Memory B cell (primary cell): ENCODE data around the gene MAMDC2.
"Not testable (repeated sequence)": the region's sequence is repeated elsewhere in the genome, so short reads cannot be mapped to it uniquely, and the experiment has no call there.

ENCODE experiments used
- ATAC-seq: fragments of 150-1000 bp; cut with Tn5 transposase; 2 replicates; pipeline ENCODE4 v1.10.0; 2021; ENCODE audit warnings: low read depth, mild to moderate bottlenecking, moderate library complexity
- DNase-seq, 2 donors: peaks; one replicate each; pipeline ENCODE4 v3.0.0; 2022; ENCODE audit warnings: low spot score in 2 of 2
- H3K27ac Mint-ChIP-seq: one replicate; pipeline ENCODE4 v1.8.0; 2022; ENCODE audit warnings: mild to moderate bottlenecking, moderate library complexity, mixed read lengths
- H3K27me3 Mint-ChIP-seq: one replicate; pipeline ENCODE4 v1.8.0; 2022; ENCODE audit warnings: mixed read lengths
- H3K36me3 Mint-ChIP-seq: one replicate; pipeline ENCODE4 v1.8.0; 2022; ENCODE audit warnings: mild to moderate bottlenecking, mixed read lengths
- H3K4me1 Mint-ChIP-seq: one replicate; pipeline ENCODE4 v1.8.0; 2022; ENCODE audit warnings: mixed read lengths
- H3K4me3 Mint-ChIP-seq: one replicate; pipeline ENCODE4 v1.8.0; 2022; ENCODE audit warnings: mild to moderate bottlenecking, moderate library complexity, mixed read lengths
- H3K9me3 Mint-ChIP-seq: one replicate; pipeline ENCODE4 v1.8.0; 2022; ENCODE audit warnings: mixed read lengths

The MAMDC2 gene

DNA sequence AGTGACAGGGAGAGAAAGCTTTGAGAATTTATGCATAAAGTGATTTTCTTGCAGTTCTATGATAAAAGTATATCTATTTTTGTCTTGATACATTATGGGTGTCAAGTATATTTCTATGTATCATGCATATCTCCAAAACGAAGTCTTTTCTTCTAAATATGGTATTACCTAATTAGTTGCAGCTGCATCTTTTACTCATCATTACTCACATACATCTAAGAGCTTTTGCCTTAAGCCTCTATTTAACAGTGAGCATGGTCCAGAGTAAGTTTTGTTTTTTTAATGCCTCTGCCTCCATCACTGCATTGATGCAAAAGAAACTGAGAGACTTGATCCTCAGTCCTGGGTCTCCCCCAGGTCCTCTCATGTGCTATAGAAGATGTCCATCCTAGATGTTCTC lies 175.1 kb downstream of the MAMDC2 start:
- Mint-ChIP-seq H3K27me3 (peaks cover 1% of the 10 kb centered on the region), H3K9me3 (peaks cover 2% of the 10 kb centered on the region), H3K4me3 (no peak overlapping the region), H3K4me1 (no peaks in the 10 kb centered on the region), H3K36me3 (peaks cover 13% of the 10 kb centered on the region), H3K27ac (no peak overlapping the region)
- ATAC-seq (no peak), DNase-seq (no peak)

DNA sequence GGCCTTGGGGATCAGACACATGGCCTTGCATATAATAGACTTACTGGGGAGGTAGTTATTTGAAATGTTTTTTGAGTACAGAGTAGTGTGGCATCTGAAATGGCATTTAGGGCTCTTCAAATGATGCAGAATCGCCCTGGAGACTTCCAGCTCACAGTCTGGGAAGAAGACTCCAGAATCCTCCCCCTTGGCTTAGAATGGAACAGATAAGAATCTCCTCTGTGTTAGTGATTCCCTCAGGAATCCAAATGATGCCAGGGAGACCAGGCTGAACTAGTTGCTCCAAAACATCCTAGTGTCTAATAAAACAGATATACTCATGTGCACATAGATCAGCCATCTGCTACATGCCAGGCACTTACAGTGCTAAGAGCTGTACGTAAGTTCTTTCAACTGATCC lies 176.6 kb downstream of the MAMDC2 start:
- no peak for ATAC-seq
- H3K36me3 Mint-ChIP-seq = peaks cover 2% of the 10 kb centered on the region
- DNase-seq = no peak
- H3K9me3 Mint-ChIP-seq = no peaks in the 10 kb centered on the region
- no peak overlapping the region for H3K27ac Mint-ChIP-seq
- H3K4me3 Mint-ChIP-seq = no peak overlapping the region
- no peaks in the 10 kb centered on the region for H3K27me3 Mint-ChIP-seq
- no peaks in the 10 kb centered on the region for H3K4me1 Mint-ChIP-seq

DNA sequence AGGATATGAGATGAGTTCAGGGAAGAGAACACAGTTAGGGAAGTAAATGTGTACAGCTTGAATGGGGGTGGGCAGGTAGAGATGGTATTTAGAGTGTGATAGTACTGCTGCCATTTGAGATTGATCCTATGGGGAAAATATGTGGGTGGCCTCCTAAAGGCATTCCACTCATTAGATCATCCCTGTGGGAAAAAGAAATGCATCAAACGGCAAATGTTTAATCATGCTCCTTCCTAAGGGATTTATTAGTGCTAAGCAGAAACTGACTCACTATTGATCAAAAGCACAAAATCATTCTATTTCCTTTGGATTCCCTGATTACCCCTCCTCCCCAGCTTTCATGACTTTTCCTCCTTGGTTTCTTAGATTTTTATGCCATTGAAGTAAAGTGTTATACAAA lies 178.7 kb downstream of the MAMDC2 start:
- DNase-seq (no peak), ATAC-seq (no peak)
- no peak overlapping the region for H3K4me3 Mint-ChIP-seq
- no peaks in the 10 kb centered on the region for H3K36me3 Mint-ChIP-seq
- no peak overlapping the region for H3K27ac Mint-ChIP-seq
- H3K4me1 Mint-ChIP-seq = no peaks in the 10 kb centered on the region
- H3K27me3 Mint-ChIP-seq = no peaks in the 10 kb centered on the region
- H3K9me3 Mint-ChIP-seq = no peaks in the 10 kb centered on the region

DNA sequence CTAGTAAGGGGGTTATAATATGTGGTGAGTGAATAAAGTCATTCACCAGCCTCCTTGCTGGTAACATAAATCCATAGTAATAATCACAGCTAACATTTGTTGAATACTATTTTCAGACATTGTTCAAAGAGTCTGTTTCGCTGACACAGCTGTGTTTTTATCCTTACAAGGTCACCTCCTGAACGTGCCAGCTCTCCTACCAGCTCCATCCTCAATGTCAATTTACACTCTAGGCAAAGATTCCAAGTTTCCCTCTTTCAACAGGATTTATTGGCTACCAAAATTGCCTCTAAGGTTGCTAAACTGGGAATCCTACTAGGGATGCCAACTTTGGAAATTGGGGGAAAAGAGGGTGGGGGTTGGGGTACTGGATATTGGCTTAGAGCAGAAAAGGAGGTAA lies 184.5 kb downstream of the MAMDC2 start:
- no peak for ATAC-seq
- no peaks in the 10 kb centered on the region for H3K9me3 Mint-ChIP-seq
- H3K27me3 Mint-ChIP-seq = peaks cover 1% of the 10 kb centered on the region
- DNase-seq = no peak
- H3K36me3 Mint-ChIP-seq = no peaks in the 10 kb centered on the region
- no peak overlapping the region for H3K4me3 Mint-ChIP-seq
- no peaks in the 10 kb centered on the region for H3K4me1 Mint-ChIP-seq
- no peak overlapping the region for H3K27ac Mint-ChIP-seq

DNA sequence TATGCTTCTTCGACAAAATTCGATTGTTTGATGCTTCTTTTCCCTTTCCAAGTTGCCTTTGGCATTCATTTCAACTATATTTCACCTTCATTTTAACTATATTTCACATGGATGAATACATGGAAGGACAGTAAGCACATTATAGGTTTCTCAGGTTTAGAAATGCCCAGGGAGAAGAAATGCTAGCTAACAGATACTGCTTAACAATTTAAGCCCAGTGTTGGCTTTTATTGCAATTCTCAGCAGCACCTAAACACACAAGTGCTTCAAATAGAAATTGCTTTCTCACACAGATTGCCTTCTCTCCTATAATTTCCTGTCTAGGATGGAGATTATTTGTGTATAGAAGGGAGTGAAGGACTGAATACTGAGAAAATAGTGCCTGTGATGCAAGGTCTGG lies 185.0 kb downstream of the MAMDC2 start:
- Mint-ChIP-seq H3K27me3 (peaks cover 2% of the 10 kb centered on the region), H3K36me3 (peaks cover under 1% of the 10 kb centered on the region), H3K9me3 (no peaks in the 10 kb centered on the region), H3K4me1 (no peaks in the 10 kb centered on the region), H3K4me3 (no peak overlapping the region), H3K27ac (no peak overlapping the region)
- DNase-seq (no peak), ATAC-seq (no peak)

DNA sequence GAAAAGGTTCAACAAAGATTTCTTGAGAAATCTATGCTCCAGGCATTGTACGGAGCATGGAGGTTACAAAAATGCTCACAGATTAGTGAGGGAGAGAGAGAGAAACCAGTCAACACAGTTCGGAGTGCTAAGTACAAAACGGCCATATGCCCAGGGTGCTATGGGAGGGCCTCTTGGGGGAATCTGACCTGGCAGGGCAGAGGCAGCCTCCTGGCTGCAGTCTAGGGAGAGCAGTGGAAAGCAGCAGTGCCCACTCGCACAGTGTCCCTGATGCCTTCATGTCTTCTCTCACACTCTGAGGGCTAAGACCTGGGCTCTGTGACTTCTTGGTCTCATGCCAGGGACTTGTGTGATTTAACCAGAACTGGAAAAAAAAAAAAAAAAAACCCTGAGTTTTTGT lies 185.4 kb downstream of the MAMDC2 start:
- peaks cover 4% of the 10 kb centered on the region for H3K36me3 Mint-ChIP-seq

DNA sequence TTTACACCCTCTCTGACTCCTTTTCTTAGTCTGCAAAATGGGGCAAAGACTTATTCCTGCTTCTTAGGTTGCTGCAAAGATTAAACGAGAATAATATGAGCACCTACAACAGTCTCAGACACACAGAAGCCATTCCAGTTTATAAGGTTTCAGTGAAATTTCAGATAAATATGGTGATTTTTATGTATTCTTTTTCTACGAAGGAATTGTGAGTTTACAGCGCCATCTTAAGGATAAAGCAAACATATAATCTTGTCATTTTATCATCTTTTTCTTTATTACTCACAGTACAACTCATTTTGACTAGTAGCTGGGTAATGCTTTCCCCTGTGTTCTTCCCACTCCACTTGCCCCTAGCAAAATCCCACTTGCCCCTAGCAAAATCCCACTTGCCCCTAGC lies 185.9 kb downstream of the MAMDC2 start:
- H3K27ac Mint-ChIP-seq = no peak overlapping the region
- H3K4me3 Mint-ChIP-seq = no peak overlapping the region
- H3K36me3 Mint-ChIP-seq = peaks cover 4% of the 10 kb centered on the region
- no peak for ATAC-seq
- no peak for DNase-seq
- no peaks in the 10 kb centered on the region for H3K4me1 Mint-ChIP-seq
- peaks cover 3% of the 10 kb centered on the region for H3K27me3 Mint-ChIP-seq
- H3K9me3 Mint-ChIP-seq = no peaks in the 10 kb centered on the region

More for the DNA sequence above, 185.4 kb downstream of the MAMDC2 start:
- no peak overlapping the region for H3K4me3 Mint-ChIP-seq
- no peaks in the 10 kb centered on the region for H3K9me3 Mint-ChIP-seq
- ATAC-seq (no peak), DNase-seq (no peak)
- H3K27ac Mint-ChIP-seq = no peak overlapping the region
- peaks cover 3% of the 10 kb centered on the region for H3K27me3 Mint-ChIP-seq
- H3K4me1 Mint-ChIP-seq = no peaks in the 10 kb centered on the region

DNA sequence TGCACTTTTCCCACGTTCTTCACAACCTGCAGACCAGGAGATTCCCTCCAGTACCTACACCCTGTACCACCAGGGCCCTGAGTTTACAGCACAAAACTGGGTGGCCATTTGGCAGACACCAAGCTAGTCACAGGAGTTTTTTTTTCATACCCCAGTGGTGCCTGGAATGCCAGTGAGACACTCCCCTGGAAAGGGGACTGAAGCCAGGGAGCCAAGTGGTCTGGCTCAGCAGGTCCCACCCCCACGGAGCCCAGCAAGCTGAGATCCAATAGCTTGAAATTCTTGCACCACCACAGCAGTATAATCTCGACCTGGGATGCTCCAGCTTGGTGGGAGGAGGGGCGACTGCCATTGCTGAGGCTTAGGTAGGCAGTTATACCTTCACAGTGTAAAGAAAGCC lies 188.8 kb downstream of the MAMDC2 start:
- H3K36me3 Mint-ChIP-seq = peaks cover 8% of the 10 kb centered on the region
- H3K4me1 Mint-ChIP-seq = no peaks in the 10 kb centered on the region
- H3K27ac Mint-ChIP-seq = no peak overlapping the region
- DNase-seq (no peak), ATAC-seq (no peak)
- H3K9me3 Mint-ChIP-seq = no peaks in the 10 kb centered on the region
- H3K27me3 Mint-ChIP-seq = peaks cover 7% of the 10 kb centered on the region
- H3K4me3 Mint-ChIP-seq = no peak overlapping the region

DNA sequence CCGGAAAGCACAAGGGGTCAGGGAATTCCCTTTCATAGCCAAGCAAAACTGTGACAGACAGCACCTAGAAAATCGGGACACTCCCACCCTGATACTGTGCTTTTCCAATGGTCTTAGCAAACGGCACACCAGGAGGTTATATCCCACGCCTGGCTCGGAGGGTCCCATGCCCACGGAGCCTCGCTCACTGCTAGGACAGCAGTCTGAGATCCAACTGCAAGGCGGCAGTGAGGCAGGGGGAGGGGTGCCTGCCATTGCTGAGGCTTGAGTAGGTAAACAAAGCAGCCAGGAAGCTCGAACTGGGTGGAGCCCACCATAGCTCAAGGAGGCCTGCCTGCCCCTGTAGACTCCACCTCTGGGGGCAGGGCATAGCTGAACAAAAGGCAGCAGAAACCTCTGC lies 190.6 kb downstream of the MAMDC2 start:
- not testable (repeated sequence) for H3K27me3 Mint-ChIP-seq, DNase-seq, ATAC-seq, H3K4me3 Mint-ChIP-seq, H3K36me3 Mint-ChIP-seq, H3K9me3 Mint-ChIP-seq, H3K4me1 Mint-ChIP-seq, H3K27ac Mint-ChIP-seq

DNA sequence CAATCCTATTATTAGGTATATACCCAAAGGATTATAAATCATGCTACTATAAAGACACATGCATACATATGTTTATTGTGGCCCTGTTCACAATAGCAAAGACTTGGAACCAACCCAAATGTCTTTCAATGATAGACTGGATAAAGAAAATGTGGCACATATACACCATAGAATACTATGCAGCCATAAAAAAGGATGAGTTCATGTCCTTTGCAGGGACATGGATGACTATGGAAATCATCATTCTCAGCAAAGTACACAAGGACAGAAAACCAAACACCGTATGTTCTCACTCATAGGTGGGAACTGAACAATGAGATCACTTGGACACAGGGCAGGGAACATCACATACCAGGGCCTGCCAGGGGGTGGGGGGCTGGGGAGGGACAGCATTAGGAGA lies 202.3 kb downstream of the MAMDC2 start:
- DNase-seq, ATAC-seq, H3K36me3 Mint-ChIP-seq, H3K4me3 Mint-ChIP-seq, H3K27ac Mint-ChIP-seq, H3K4me1 Mint-ChIP-seq, H3K9me3 Mint-ChIP-seq, H3K27me3 Mint-ChIP-seq: not testable (repeated sequence)

DNA sequence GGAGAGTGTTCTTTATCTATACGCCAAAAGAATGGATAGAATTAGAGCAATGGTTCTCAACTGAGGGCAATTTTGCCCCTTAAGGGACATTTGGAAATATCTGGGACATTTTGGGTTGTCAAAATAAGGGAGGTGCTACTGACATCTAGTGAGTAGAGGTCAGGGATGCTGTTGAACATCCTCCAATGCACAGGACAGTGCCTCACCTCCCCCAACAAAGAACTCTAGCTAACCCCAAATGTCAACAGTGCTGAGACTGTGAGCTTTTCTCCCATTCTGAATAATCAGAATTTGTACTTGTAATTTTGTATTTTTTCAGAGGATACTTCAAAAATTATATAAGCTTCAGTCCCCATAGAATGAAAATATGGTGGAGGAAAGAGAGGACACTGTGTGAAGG lies 206.6 kb downstream of the MAMDC2 start:
- Mint-ChIP-seq H3K9me3 (peaks cover 2% of the 10 kb centered on the region), H3K27me3 (peaks cover 5% of the 10 kb centered on the region), H3K27ac (no peak overlapping the region), H3K4me3 (no peak overlapping the region), H3K36me3 (peaks cover 2% of the 10 kb centered on the region), H3K4me1 (no peaks in the 10 kb centered on the region)
- DNase-seq (no peak), ATAC-seq (no peak)

DNA sequence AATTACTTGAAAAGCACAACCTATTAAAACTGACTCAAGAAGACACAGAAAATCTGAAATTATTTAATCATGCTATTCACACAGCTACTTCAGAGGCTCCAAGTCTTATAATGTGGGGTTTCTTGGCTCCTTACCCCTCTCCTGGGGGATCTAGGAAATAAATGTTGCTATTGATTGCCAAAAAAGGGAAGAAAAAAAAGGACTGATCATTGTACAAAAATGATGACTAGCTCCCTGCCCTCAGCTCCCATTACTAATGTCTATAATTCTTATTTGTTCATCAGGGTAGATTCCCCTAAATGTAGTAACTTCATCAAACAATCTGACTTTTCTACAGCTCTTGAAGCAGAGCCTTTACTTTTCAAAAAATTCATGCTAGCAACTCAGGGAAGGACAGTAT lies 211.8 kb downstream of the MAMDC2 start:
- peaks cover 1% of the 10 kb centered on the region for H3K36me3 Mint-ChIP-seq
- ATAC-seq (no peak), DNase-seq (no peak)
- peaks cover 12% of the 10 kb centered on the region for H3K4me1 Mint-ChIP-seq
- peaks cover 1% of the 10 kb centered on the region for H3K27me3 Mint-ChIP-seq
- no peak overlapping the region for H3K27ac Mint-ChIP-seq
- no peak overlapping the region for H3K4me3 Mint-ChIP-seq
- no peaks in the 10 kb centered on the region for H3K9me3 Mint-ChIP-seq

DNA sequence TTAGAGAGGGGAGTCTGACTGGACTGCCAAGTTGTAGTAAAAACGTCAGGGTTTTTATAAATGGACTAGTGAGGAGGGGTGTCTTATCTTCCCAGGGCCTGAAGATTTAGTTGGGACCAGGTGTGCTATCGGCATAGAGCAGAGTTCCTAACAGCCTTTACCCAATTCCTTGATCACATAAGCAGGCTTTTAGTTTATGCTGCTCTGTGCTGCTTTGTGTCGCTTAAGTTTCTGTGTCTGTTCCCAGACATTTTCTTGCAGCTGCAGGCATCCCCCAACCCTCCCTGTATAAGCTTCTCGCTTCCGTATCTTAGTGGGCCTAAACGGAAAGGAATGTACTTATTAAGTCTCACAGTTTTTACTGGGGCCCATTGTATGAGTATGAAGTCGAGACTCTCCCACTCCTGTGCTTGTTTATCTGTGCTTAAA lies 212.5 kb downstream of the MAMDC2 start:
- no peaks in the 10 kb centered on the region for H3K9me3 Mint-ChIP-seq
- no peaks in the 10 kb centered on the region for H3K27me3 Mint-ChIP-seq
- H3K36me3 Mint-ChIP-seq = peaks cover 3% of the 10 kb centered on the region
- no peak overlapping the region for H3K27ac Mint-ChIP-seq
- H3K4me3 Mint-ChIP-seq = no peak overlapping the region
- H3K4me1 Mint-ChIP-seq = peaks cover 18% of the 10 kb centered on the region
- no peak for ATAC-seq
- DNase-seq = no peak

DNA sequence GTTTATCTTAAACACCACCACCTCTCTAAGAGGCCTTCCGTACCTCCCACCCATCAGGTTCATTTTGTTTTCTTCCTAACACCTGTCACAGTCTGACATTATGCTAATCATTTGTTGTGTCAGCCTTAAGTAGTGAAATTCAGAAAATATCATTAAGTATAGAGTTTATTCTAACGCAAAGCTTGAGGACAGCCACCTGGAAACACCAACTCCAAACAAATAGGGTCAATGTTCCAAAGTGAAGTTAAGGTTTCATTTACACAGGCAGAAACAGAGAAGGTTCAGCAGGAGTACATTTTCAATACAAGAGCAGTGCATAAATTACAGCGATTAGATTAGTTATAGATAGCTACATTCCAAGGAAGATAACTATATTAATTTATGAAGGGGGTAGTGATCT lies 213.9 kb downstream of the MAMDC2 start:
- H3K4me1 Mint-ChIP-seq = peaks cover 32% of the 10 kb centered on the region
- no peak overlapping the region for H3K27ac Mint-ChIP-seq

DNA sequence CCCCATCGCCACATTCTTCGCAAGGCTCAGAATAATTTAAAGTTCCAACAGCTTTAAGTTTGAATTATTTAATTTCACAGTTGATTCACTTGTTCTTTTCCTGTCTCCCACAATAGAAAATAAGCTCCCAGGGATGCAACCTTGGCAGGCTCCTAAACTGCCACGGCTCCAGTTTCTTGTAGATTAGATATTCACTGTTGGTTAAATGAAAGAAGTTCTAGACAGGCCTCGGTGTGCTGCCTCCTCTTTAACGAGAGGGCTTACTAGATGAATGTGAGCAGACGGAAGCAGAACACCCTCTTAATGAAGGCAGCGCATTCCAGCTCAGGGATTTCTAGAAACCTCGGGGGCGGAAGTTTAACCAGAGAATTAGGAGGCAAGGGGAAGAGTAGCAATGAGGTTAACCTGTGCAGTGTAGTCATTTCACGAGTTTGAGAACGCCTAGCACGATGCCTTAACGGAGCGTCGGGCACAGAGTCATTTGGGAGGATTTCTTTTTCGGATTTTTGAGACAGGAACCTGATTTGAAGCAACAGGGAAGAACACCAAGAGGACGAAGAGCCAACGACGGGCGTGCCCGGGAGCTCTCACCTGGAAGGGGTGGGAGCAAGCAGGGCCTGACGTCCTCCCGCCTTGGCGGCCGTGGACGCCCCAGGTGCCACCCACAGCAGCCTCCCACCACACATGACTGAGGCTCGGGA lies 214.5 kb downstream of the MAMDC2 start:
- peak in 1 of 2 donors; percentile 18 for DNase-seq
- ATAC-seq = peak; percentile 48
- Mint-ChIP-seq H3K4me3 (peak overlapping the region; percentile 86), H3K27ac (peak overlapping the region; percentile 92), H3K9me3 (no peaks in the 10 kb centered on the region), H3K27me3 (no peaks in the 10 kb centered on the region), H3K4me1 (peaks cover 34% of the 10 kb centered on the region), H3K36me3 (peaks cover 12% of the 10 kb centered on the region)

More for the DNA sequence above, 213.9 kb downstream of the MAMDC2 start:
- Mint-ChIP-seq H3K36me3 (peaks cover 12% of the 10 kb centered on the region), H3K27me3 (no peaks in the 10 kb centered on the region), H3K4me3 (peak overlapping the region; percentile 44), H3K9me3 (no peaks in the 10 kb centered on the region)
- no peak for ATAC-seq
- DNase-seq = no peak
